WTC11 (cell line): ENCODE data around the gene FEM1B. TPM values are rescaled to one million over a fixed set of nuclear protein-coding genes. Genes with fewer than 3 reads are reported as not detected.

ENCODE experiments used
- ATAC-seq: fragments of 200-7000 bp; cut with Tn5 transposase; 2 replicates; pipeline ENCODE4 v1.10.0; 2021; ENCODE audit warnings: mild to moderate bottlenecking, moderate library complexity
- CTCF ChIA-PET: fragments of 300-600 bp; sonication (Branson Sonifier 250); formaldehyde crosslinking; loops from one replicate; lab custom pipeline; 2021; ENCODE audit warnings: antibody characterized with exemption; lab: Charles Lee
- POLR2A ChIA-PET: fragments of 350-600 bp; sonication (Branson Sonifier 250); formaldehyde crosslinking; loops from one replicate; lab custom pipeline; 2021; ENCODE audit warnings: antibody characterized with exemption; lab: Charles Lee
- DNase-seq: peaks from one replicate; pipeline ENCODE4 v3.0.0; 2021; ENCODE audit warnings: low spot score
- H3K27ac Mint-ChIP-seq: 2 replicates; pipeline ENCODE4 v1.8.0; 2021; ENCODE audit warnings: mixed read lengths
- H3K27me3 Mint-ChIP-seq: 2 replicates; pipeline ENCODE4 v1.8.0; 2021; ENCODE audit warnings: low read depth, mild to moderate bottlenecking, moderate library complexity, mixed read lengths
- H3K36me3 Mint-ChIP-seq: 2 replicates; pipeline ENCODE4 v1.8.0; 2021; ENCODE audit warnings: mixed read lengths
- H3K4me1 Mint-ChIP-seq: 2 replicates; pipeline ENCODE4 v1.8.0; 2022; ENCODE audit warnings: mixed read lengths
- H3K4me3 Mint-ChIP-seq: 2 replicates; pipeline ENCODE4 v1.8.0; 2021; ENCODE audit warnings: mild to moderate bottlenecking, moderate library complexity, mixed read lengths
- H3K9me3 Mint-ChIP-seq: 2 replicates; pipeline ENCODE4 v1.8.0; 2021; ENCODE audit warnings: mixed read lengths
- CBFB ChIP-seq: sonication (generic); formaldehyde crosslinking; IDR thresholded peaks from 2 replicates; pipeline ENCODE4 v1.8.1; 2022; ENCODE audit warnings: mild to moderate bottlenecking, low read depth, missing genetic modification reagents
- ERG ChIP-seq: fragments of 250-450 bp; sonication (Bioruptor Pico); IDR thresholded peaks from 2 replicates; pipeline ENCODE4 v1.8.0; 2021; ENCODE audit warnings: mild to moderate bottlenecking
- FOXK1 ChIP-seq: sonication (generic); formaldehyde crosslinking; IDR thresholded peaks from 2 replicates; pipeline ENCODE4 v1.8.0; 2022; ENCODE audit warnings: mild to moderate bottlenecking, moderate library complexity, missing genetic modification reagents
- IRF2 ChIP-seq: sonication (generic); formaldehyde crosslinking; IDR thresholded peaks from 2 replicates; pipeline ENCODE4 v1.8.0; 2022; ENCODE audit warnings: low read depth, missing genetic modification reagents, borderline replicate concordance
- JAZF1 ChIP-seq: fragments of 250-450 bp; sonication (Bioruptor Pico); IDR thresholded peaks from 2 replicates; pipeline ENCODE4 v1.9.0; 2021; ENCODE audit warnings: moderate library complexity, mild to moderate bottlenecking, inconsistent platforms
- MLX ChIP-seq: sonication (generic); formaldehyde crosslinking; IDR thresholded peaks from 2 replicates; pipeline ENCODE4 v1.8.1; 2023; ENCODE audit warnings: mild to moderate bottlenecking, missing genetic modification reagents, moderate library complexity
- NFATC4 ChIP-seq: fragments of 250-450 bp; sonication (Bioruptor Pico); IDR thresholded peaks from 2 replicates; pipeline ENCODE4 v1.9.0; 2021; ENCODE audit warnings: mild to moderate bottlenecking
- NFYB ChIP-seq: sonication (generic); formaldehyde crosslinking; conservative IDR thresholded peaks from 2 replicates; pipeline ENCODE4 v1.8.0; 2022; ENCODE audit warnings: low read depth, missing genetic modification reagents
- NR3C1 ChIP-seq: sonication (generic); formaldehyde crosslinking; conservative IDR thresholded peaks from 2 replicates; pipeline ENCODE4 v1.8.1; 2023; ENCODE audit warnings: low read depth, mild to moderate bottlenecking, missing genetic modification reagents
- RORB ChIP-seq: fragments of 250-450 bp; sonication (Bioruptor Pico); IDR thresholded peaks from 2 replicates; pipeline ENCODE4 v1.9.0; 2021; ENCODE audit warnings: mild to moderate bottlenecking
- SMAD3 ChIP-seq: sonication (generic); formaldehyde crosslinking; IDR thresholded peaks from 2 replicates; pipeline ENCODE4 v1.8.0; 2022; ENCODE audit warnings: missing genetic modification reagents, mild to moderate bottlenecking, borderline replicate concordance
- SOX15 ChIP-seq: fragments of 250-450 bp; sonication (Bioruptor Pico); IDR thresholded peaks from 2 replicates; pipeline ENCODE4 v1.9.0; 2021; ENCODE audit warnings: mild to moderate bottlenecking
- STAT6 ChIP-seq: sonication (generic); formaldehyde crosslinking; conservative IDR thresholded peaks from 2 replicates; pipeline ENCODE4 v1.8.1; 2023; ENCODE audit warnings: mild to moderate bottlenecking, low read depth, missing genetic modification reagents, moderate library complexity
- USF1 ChIP-seq: sonication (generic); formaldehyde crosslinking; IDR thresholded peaks from 2 replicates; pipeline ENCODE4 v1.8.0; 2022; ENCODE audit warnings: mild to moderate bottlenecking, missing genetic modification reagents
- USF2 ChIP-seq: sonication (generic); formaldehyde crosslinking; IDR thresholded peaks from 2 replicates; pipeline ENCODE4 v1.8.1; 2023; ENCODE audit warnings: mild to moderate bottlenecking, missing genetic modification reagents, moderate library complexity
- ZNF121 ChIP-seq: sonication (generic); formaldehyde crosslinking; IDR thresholded peaks from 2 replicates; pipeline ENCODE4 v1.8.0; 2023; ENCODE audit warnings: missing genetic modification reagents
- ZNF263 ChIP-seq: sonication (generic); formaldehyde crosslinking; IDR thresholded peaks from 2 replicates; pipeline ENCODE4 v1.8.1; 2022; ENCODE audit warnings: low read depth, mild to moderate bottlenecking, moderate library complexity, missing genetic modification reagents
- ZNF416 ChIP-seq: fragments of 250-450 bp; sonication (Bioruptor Pico); IDR thresholded peaks from 2 replicates; pipeline ENCODE4 v1.9.0; 2021; ENCODE audit warnings: mild to moderate bottlenecking, inconsistent platforms
- total RNA-seq: library from RNA; stranded (reverse); gene quantifications from 3 replicates; pipeline ENCODE4 v1.2.3, GENCODE V29; 2021
- TF ChIP-seq, protein P1 (sequence below): fragments of 200-600 bp; IDR thresholded peaks from 2 replicates; pipeline ENCODE4 v1.8.0; 2022; ENCODE audit warnings: antibody characterized with exemption
- TF ChIP-seq, protein P2 (sequence below): sonication (generic); formaldehyde crosslinking; IDR thresholded peaks from 2 replicates; pipeline ENCODE4 v1.8.0; 2022; ENCODE audit warnings: mild to moderate bottlenecking, missing genetic modification reagents
- TF ChIP-seq, protein P3 (sequence below): fragments of 250-450 bp; sonication (Bioruptor Pico); IDR thresholded peaks from 2 replicates; pipeline ENCODE4 v1.9.0; 2021; ENCODE audit warnings: mild to moderate bottlenecking

Gene FEM1B
- total RNA-seq, 1 experiment from 2014 or later = 64.8 TPM

DNA sequence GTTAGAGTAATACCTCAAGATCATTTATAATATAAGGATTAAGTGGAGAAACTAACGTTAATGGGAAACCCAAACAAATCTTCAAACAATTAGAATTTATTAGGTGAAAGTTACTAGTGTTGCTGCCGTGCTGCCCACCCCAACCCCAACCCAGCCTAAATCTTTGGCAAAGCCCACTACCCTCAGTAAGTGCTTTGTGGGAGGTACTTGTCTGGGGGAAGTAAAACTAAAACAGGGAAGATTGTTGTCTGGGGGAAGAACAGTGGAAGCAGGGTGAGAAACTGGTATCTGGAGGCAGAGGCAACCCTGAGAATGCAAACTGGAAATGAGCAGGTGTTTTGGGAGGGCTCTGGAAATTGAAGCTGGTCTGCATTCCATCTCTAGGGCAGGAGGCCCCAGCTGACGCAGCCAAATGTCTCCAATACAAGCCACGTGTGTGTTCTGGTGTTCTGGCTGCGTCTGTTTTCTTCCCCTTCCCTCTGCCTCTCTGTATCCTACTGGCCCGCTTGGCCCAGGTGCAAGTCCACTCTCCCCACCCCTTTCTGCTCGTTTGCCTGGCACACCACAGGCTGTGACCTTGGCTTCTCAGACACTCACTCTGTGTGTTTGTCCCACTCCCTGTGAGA is 32.7 kb downstream of the FEM1B start:
- no peak for TF ChIP-seq MLX
- TF ChIP-seq, protein P1, sequence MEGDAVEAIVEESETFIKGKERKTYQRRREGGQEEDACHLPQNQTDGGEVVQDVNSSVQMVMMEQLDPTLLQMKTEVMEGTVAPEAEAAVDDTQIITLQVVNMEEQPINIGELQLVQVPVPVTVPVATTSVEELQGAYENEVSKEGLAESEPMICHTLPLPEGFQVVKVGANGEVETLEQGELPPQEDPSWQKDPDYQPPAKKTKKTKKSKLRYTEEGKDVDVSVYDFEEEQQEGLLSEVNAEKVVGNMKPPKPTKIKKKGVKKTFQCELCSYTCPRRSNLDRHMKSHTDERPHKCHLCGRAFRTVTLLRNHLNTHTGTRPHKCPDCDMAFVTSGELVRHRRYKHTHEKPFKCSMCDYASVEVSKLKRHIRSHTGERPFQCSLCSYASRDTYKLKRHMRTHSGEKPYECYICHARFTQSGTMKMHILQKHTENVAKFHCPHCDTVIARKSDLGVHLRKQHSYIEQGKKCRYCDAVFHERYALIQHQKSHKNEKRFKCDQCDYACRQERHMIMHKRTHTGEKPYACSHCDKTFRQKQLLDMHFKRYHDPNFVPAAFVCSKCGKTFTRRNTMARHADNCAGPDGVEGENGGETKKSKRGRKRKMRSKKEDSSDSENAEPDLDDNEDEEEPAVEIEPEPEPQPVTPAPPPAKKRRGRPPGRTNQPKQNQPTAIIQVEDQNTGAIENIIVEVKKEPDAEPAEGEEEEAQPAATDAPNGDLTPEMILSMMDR = no peak
- Mint-ChIP-seq H3K4me3 (no peak overlapping the region), H3K27me3 (no peaks in the 10 kb centered on the region), H3K9me3 (no peaks in the 10 kb centered on the region), H3K27ac (no peak overlapping the region), H3K4me1 (peaks cover 34% of the 10 kb centered on the region), H3K36me3 (no peaks in the 10 kb centered on the region)
- ATAC-seq (no peak), DNase-seq (no peak)
- ChIA-PET POLR2A (no interaction called here), CTCF (interaction anchor here (0.5 to 1.7 kb wide), 8 partner anchors 50 to 615 kb away, joined by 3 to 12 read pairs (median 4); no protein-coding TSS in a partner anchor)

DNA sequence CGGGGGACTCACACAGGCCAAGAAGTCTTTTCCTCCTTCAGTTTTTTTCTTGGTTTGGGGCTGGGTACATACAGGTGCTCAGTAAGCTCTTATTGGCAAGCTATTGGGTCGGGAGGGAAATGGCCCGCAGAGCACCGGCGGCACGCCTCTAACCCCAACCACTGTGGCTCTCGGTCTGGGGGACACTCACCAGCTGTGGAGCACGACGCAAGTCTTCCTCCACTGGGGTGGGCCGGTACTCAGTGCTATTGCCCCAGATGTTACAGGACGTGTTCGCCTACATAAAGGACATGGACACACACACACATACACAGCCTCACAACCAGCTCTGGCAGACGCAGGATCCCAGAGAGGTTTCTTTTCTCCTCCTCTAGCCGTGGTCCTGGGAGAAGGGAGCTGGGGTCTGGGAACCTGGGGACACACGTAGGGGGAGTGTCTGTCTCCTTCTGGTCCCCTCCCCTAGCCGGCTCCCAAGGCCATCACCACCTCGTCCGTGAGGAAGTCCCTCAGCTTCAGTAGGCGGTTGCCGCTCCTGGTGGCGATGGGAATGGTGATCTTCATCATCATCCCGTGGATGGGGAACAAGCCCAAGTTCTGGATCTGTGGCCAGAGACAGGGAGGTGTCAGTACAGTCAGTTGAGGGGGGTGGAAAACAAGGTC is 33.4 kb downstream of the FEM1B start:
- CTCF ChIA-PET = interaction anchor here (0.5 to 1.7 kb wide), 8 partner anchors 49 to 614 kb away, joined by 3 to 12 read pairs (median 4); no protein-coding TSS in a partner anchor
- no peak for DNase-seq
- no peak for TF ChIP-seq ZNF263 (CRISPR knock-in tag)
- TF ChIP-seq NFYB (CRISPR knock-in tag) = no peak
- TF ChIP-seq JAZF1 = no peak
- TF ChIP-seq, protein P2, sequence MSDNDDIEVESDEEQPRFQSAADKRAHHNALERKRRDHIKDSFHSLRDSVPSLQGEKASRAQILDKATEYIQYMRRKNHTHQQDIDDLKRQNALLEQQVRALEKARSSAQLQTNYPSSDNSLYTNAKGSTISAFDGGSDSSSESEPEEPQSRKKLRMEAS (CRISPR knock-in tag) = no peak
- no peak for TF ChIP-seq SMAD3 (CRISPR knock-in tag)
- TF ChIP-seq, all 79 proteins: peak for 0
- Mint-ChIP-seq H3K9me3 (no peaks in the 10 kb centered on the region), H3K27ac (no peak overlapping the region), H3K4me3 (no peak overlapping the region), H3K27me3 (no peaks in the 10 kb centered on the region), H3K36me3 (no peaks in the 10 kb centered on the region), H3K4me1 (peaks cover 35% of the 10 kb centered on the region)
- POLR2A ChIA-PET = no interaction called here
- ATAC-seq = no peak

DNA sequence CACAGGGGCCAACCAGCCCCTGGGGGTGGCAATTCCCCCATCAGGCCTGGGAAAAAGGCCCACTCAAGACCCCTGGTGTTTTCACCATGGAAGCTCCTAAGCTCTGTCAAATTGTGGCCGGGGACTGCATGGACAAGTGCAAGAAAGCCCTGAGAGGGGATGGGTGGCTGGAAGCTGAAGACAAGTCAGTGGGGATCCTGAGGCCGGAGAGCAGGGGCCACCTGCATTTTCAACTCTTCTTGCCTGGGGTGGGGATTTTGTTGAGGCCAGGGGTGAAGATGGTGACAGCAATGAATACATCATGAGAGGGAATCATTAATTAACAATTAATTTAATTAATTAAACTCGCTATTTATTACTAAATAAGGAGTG is 33.9 kb downstream of the FEM1B start:
- H3K27ac Mint-ChIP-seq = no peak overlapping the region
- TF ChIP-seq USF1 (CRISPR knock-in tag) (no peak), USF2 (CRISPR knock-in tag) (no peak), NFATC4 (no peak), ZNF121 (CRISPR knock-in tag) (no peak), NR3C1 (CRISPR knock-in tag) (no peak), STAT6 (CRISPR knock-in tag) (no peak), ZNF416 (CRISPR knock-in tag) (no peak), RORB (CRISPR knock-in tag) (no peak), FOXK1 (CRISPR knock-in tag) (no peak), ERG (CRISPR knock-in tag) (no peak), SOX15 (CRISPR knock-in tag) (no peak), IRF2 (no peak), CBFB (CRISPR knock-in tag) (no peak)
- TF ChIP-seq, protein P3, sequence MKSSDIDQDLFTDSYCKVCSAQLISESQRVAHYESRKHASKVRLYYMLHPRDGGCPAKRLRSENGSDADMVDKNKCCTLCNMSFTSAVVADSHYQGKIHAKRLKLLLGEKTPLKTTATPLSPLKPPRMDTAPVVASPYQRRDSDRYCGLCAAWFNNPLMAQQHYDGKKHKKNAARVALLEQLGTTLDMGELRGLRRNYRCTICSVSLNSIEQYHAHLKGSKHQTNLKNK = no peak
- POLR2A ChIA-PET = no interaction called here
- peaks cover 35% of the 10 kb centered on the region for H3K4me1 Mint-ChIP-seq
- no peak for ATAC-seq
- no peak overlapping the region for H3K4me3 Mint-ChIP-seq
- no peak for DNase-seq
- CTCF ChIA-PET = interaction anchor here (0.6 to 1.7 kb wide), 6 partner anchors 49 to 239 kb away, joined by 3 to 12 read pairs (median 3); no protein-coding TSS in a partner anchor
- H3K9me3 Mint-ChIP-seq = no peaks in the 10 kb centered on the region
- no peaks in the 10 kb centered on the region for H3K36me3 Mint-ChIP-seq
- H3K27me3 Mint-ChIP-seq = no peaks in the 10 kb centered on the region
